WTC11 (cell line): ENCODE results near the gene CRYBG3. TPM values are rescaled to one million over a fixed set of nuclear protein-coding genes. Genes with fewer than 3 reads are reported as not detected.

Experiments used
- ATAC-seq: fragments of 200-7000 bp; cut with Tn5 transposase; 2 replicates; pipeline ENCODE4 v1.10.0; 2021; ENCODE audit warnings: mild to moderate bottlenecking, moderate library complexity
- CTCF ChIA-PET: fragments of 300-600 bp; sonication (Branson Sonifier 250); formaldehyde crosslinking; loops from one replicate; lab custom pipeline; 2021; ENCODE audit warnings: antibody characterized with exemption; lab: Charles Lee
- POLR2A ChIA-PET: fragments of 350-600 bp; sonication (Branson Sonifier 250); formaldehyde crosslinking; loops from one replicate; lab custom pipeline; 2021; ENCODE audit warnings: antibody characterized with exemption; lab: Charles Lee
- DNase-seq: peaks from one replicate; pipeline ENCODE4 v3.0.0; 2021; ENCODE audit warnings: low spot score
- H3K27ac Mint-ChIP-seq: 2 replicates; pipeline ENCODE4 v1.8.0; 2021; ENCODE audit warnings: mixed read lengths
- H3K27me3 Mint-ChIP-seq: 2 replicates; pipeline ENCODE4 v1.8.0; 2021; ENCODE audit warnings: low read depth, mild to moderate bottlenecking, moderate library complexity, mixed read lengths
- H3K36me3 Mint-ChIP-seq: 2 replicates; pipeline ENCODE4 v1.8.0; 2021; ENCODE audit warnings: mixed read lengths
- H3K4me1 Mint-ChIP-seq: 2 replicates; pipeline ENCODE4 v1.8.0; 2022; ENCODE audit warnings: mixed read lengths
- H3K4me3 Mint-ChIP-seq: 2 replicates; pipeline ENCODE4 v1.8.0; 2021; ENCODE audit warnings: mild to moderate bottlenecking, moderate library complexity, mixed read lengths
- H3K9me3 Mint-ChIP-seq: 2 replicates; pipeline ENCODE4 v1.8.0; 2021; ENCODE audit warnings: mixed read lengths
- AFF4 ChIP-seq: sonication (generic); formaldehyde crosslinking; IDR thresholded peaks from 2 replicates; pipeline ENCODE4 v1.8.1; 2023; ENCODE audit warnings: mild to moderate bottlenecking, missing genetic modification reagents, borderline replicate concordance
- ATF3 ChIP-seq: sonication (generic); formaldehyde crosslinking; conservative IDR thresholded peaks from 2 replicates; pipeline ENCODE4 v1.8.1; 2022; ENCODE audit warnings: mild to moderate bottlenecking, missing genetic modification reagents
- CREM ChIP-seq: sonication (generic); formaldehyde crosslinking; IDR thresholded peaks from 2 replicates; pipeline ENCODE4 v1.8.1; 2022; ENCODE audit warnings: mild to moderate bottlenecking, missing genetic modification reagents, moderate library complexity
- EMX1 ChIP-seq: fragments of 250-450 bp; sonication (Bioruptor Pico); IDR thresholded peaks from 2 replicates; pipeline ENCODE4 v1.8.0; 2021; ENCODE audit warnings: mild to moderate bottlenecking
- GTF2I ChIP-seq: fragments of 250-450 bp; sonication (Bioruptor Pico); conservative IDR thresholded peaks from 2 replicates; pipeline ENCODE4 v1.4.0; 2021; ENCODE audit warnings: mild to moderate bottlenecking
- IRF2 ChIP-seq: sonication (generic); formaldehyde crosslinking; IDR thresholded peaks from 2 replicates; pipeline ENCODE4 v1.8.0; 2022; ENCODE audit warnings: low read depth, missing genetic modification reagents, borderline replicate concordance
- MAX ChIP-seq: sonication (generic); formaldehyde crosslinking; IDR thresholded peaks from 2 replicates; pipeline ENCODE4 v1.8.0; 2022; ENCODE audit warnings: mild to moderate bottlenecking, missing genetic modification reagents
- NR1H2 ChIP-seq: sonication (generic); formaldehyde crosslinking; IDR thresholded peaks from 2 replicates; pipeline ENCODE4 v1.9.0; 2021; ENCODE audit warnings: mild to moderate bottlenecking, moderate library complexity, missing genetic modification reagents
- SP1 ChIP-seq: sonication (generic); formaldehyde crosslinking; conservative IDR thresholded peaks from 2 replicates; pipeline ENCODE4 v1.8.1; 2022; ENCODE audit warnings: missing genetic modification reagents
- TEAD4 ChIP-seq: sonication (generic); formaldehyde crosslinking; IDR thresholded peaks from 2 replicates; pipeline ENCODE4 v1.8.0; 2022; ENCODE audit warnings: mild to moderate bottlenecking, missing genetic modification reagents
- ZBTB21 ChIP-seq: sonication (generic); formaldehyde crosslinking; IDR thresholded peaks from 2 replicates; pipeline ENCODE4 v1.8.1; 2023; ENCODE audit warnings: mild to moderate bottlenecking, missing genetic modification reagents, borderline replicate concordance
- ZNF138 ChIP-seq: sonication (generic); formaldehyde crosslinking; conservative IDR thresholded peaks from 2 replicates; pipeline ENCODE4 v1.8.1; 2022; ENCODE audit warnings: mild to moderate bottlenecking, moderate library complexity, missing genetic modification reagents
- ZNF423 ChIP-seq: fragments of 250-450 bp; sonication (Bioruptor Pico); IDR thresholded peaks from 2 replicates; pipeline ENCODE4 v2.1.2; 2022; ENCODE audit warnings: mild to moderate bottlenecking, moderate library complexity
- total RNA-seq: library from RNA; stranded (reverse); gene quantifications from 3 replicates; pipeline ENCODE4 v1.2.3, GENCODE V29; 2021
- TF ChIP-seq, protein P1 (sequence below): sonication (generic); formaldehyde crosslinking; IDR thresholded peaks from 2 replicates; pipeline ENCODE4 v1.8.1; 2023; ENCODE audit warnings: mild to moderate bottlenecking, missing genetic modification reagents
- TF ChIP-seq, protein P2 (sequence below): sonication (generic); formaldehyde crosslinking; IDR thresholded peaks from 2 replicates; pipeline ENCODE4 v1.8.0; 2022; ENCODE audit warnings: missing genetic modification reagents
- TF ChIP-seq, protein P3 (sequence below): fragments of 250-450 bp; sonication (Bioruptor Pico); conservative IDR thresholded peaks from 2 replicates; pipeline ENCODE4 v1.9.0; 2021; ENCODE audit warnings: mild to moderate bottlenecking
- TF ChIP-seq, protein P4 (sequence below): sonication (generic); formaldehyde crosslinking; IDR thresholded peaks from 2 replicates; pipeline ENCODE4 v1.8.1; 2023; ENCODE audit warnings: mild to moderate bottlenecking, missing genetic modification reagents, moderate library complexity

The CRYBG3 gene
- total RNA-seq, 1 experiment from 2014 or later = 13.6 TPM

GRCh38 chr3:97871186-97871585 is 49.4 kb downstream of the CRYBG3 start (continued):
- TF ChIP-seq AFF4 (CRISPR knock-in tag) (no peak), ZNF423 (CRISPR knock-in tag) (no peak), ZBTB21 (CRISPR knock-in tag) (no peak), NR1H2 (no peak)

DNA sequence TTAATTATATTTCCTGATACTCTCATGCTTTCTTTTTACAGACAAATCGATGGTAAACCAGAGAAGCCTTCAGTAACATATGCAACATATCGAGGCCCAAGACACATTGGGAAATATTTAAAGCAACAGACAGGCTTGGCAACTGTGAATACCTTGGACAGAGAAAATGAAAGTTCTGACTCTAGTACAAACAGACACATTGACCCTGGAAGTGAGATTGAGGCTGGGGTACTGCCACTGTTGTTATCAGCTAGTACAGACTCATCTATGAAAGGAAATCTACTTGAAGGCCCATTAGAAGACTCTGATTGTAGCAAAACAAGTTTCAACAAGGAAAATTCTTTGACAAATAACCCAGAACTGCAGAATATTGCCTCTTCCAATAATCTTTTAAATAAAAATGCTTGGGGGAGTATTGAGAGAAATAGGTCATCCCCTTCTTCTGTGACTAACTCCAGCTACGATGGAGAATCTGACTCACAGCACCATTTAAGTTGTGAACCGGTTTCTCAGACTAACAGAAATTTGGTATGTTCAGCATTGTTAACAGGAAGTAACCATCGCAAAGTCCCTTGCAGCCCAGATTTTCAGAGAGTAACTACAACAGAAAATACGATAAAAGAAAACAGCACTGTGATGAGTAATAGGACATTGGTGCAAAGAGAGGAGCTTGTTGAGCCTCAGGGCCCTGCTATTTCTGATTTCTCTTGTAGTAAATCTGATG is 50.2 kb downstream of the CRYBG3 start:
- Mint-ChIP-seq H3K9me3 (peaks cover 28% of the 10 kb centered on the region), H3K36me3 (peaks cover 46% of the 10 kb centered on the region), H3K27ac (no peak overlapping the region), H3K4me1 (no peaks in the 10 kb centered on the region), H3K27me3 (no peaks in the 10 kb centered on the region), H3K4me3 (no peak overlapping the region)
- ChIA-PET CTCF (no interaction called here), POLR2A (no interaction called here)
- TF ChIP-seq ATF3 (CRISPR knock-in tag) (no peak), CREM (CRISPR knock-in tag) (no peak), ZNF423 (CRISPR knock-in tag) (no peak), GTF2I (CRISPR knock-in tag) (no peak), MAX (no peak), EMX1 (CRISPR knock-in tag) (no peak), SP1 (CRISPR knock-in tag) (no peak), TEAD4 (CRISPR knock-in tag) (no peak), IRF2 (CRISPR knock-in tag) (no peak), ZNF138 (CRISPR knock-in tag) (no peak)
- TF ChIP-seq, protein P1, sequence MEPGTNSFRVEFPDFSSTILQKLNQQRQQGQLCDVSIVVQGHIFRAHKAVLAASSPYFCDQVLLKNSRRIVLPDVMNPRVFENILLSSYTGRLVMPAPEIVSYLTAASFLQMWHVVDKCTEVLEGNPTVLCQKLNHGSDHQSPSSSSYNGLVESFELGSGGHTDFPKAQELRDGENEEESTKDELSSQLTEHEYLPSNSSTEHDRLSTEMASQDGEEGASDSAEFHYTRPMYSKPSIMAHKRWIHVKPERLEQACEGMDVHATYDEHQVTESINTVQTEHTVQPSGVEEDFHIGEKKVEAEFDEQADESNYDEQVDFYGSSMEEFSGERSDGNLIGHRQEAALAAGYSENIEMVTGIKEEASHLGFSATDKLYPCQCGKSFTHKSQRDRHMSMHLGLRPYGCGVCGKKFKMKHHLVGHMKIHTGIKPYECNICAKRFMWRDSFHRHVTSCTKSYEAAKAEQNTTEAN (CRISPR knock-in tag) = no peak
- TF ChIP-seq, protein P2, sequence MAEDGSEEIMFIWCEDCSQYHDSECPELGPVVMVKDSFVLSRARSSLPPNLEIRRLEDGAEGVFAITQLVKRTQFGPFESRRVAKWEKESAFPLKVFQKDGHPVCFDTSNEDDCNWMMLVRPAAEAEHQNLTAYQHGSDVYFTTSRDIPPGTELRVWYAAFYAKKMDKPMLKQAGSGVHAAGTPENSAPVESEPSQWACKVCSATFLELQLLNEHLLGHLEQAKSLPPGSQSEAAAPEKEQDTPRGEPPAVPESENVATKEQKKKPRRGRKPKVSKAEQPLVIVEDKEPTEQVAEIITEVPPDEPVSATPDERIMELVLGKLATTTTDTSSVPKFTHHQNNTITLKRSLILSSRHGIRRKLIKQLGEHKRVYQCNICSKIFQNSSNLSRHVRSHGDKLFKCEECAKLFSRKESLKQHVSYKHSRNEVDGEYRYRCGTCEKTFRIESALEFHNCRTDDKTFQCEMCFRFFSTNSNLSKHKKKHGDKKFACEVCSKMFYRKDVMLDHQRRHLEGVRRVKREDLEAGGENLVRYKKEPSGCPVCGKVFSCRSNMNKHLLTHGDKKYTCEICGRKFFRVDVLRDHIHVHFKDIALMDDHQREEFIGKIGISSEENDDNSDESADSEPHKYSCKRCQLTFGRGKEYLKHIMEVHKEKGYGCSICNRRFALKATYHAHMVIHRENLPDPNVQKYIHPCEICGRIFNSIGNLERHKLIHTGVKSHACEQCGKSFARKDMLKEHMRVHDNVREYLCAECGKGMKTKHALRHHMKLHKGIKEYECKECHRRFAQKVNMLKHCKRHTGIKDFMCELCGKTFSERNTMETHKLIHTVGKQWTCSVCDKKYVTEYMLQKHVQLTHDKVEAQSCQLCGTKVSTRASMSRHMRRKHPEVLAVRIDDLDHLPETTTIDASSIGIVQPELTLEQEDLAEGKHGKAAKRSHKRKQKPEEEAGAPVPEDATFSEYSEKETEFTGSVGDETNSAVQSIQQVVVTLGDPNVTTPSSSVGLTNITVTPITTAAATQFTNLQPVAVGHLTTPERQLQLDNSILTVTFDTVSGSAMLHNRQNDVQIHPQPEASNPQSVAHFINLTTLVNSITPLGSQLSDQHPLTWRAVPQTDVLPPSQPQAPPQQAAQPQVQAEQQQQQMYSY = no peak
- TF ChIP-seq, protein P3, sequence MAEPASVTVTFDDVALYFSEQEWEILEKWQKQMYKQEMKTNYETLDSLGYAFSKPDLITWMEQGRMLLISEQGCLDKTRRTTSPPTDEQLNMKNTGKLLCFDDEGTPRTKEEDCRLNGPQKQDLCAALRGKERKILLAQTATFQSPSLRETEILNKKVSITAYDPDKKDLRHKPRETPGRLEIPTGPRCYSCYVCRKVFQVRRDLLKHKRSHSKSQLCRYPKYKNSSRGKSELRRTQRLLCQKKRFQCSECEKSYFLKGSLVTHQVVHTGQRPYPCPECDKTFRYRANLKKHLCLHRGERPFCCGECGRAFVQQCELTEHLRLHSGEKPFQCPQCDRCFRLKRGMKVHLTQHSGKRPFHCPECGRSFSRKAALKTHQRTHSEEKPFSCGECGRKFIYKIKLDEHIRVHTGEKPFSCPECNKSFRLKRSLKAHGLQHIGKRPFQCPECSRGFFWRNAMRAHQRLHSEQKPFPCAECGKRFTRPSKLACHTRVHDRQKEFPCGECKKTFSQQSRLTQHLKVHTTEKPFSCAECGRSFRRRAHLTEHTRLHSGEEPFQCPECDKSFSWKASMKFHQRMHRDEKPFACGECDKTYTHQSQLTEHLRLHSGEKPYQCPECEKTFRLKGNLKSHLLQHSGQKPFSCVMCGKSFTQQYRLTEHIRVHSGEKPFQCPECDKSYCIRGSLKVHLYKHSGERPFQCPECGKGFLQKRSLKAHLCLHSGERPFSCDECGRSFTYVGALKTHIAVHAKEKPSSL (CRISPR knock-in tag) = no peak
- TF ChIP-seq, protein P4, sequence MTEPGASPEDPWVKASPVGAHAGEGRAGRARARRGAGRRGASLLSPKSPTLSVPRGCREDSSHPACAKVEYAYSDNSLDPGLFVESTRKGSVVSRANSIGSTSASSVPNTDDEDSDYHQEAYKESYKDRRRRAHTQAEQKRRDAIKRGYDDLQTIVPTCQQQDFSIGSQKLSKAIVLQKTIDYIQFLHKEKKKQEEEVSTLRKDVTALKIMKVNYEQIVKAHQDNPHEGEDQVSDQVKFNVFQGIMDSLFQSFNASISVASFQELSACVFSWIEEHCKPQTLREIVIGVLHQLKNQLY (CRISPR knock-in tag) = no peak
- ATAC-seq (no peak), DNase-seq (no peak)
